Caco-2 (cell line): Measurements from ENCODE around the gene TENM4. TPM values are rescaled to one million over a fixed set of nuclear protein-coding genes. Genes with fewer than 3 reads are reported as not detected.

Experiments used
- BruUV-seq: library from RNA; stranded (reverse); fragments of 400-500 nt; replicated peaks from 2 replicates; lab custom pipeline; 2021; lab: Mats Ljungman, UMichigan
- CTCF ChIA-PET: fragments of 300-600 bp; sonication (Branson Sonifier 250); formaldehyde crosslinking; loops from one replicate; lab custom pipeline; 2022; ENCODE audit warnings: antibody characterized with exemption; lab: Charles Lee
- POLR2A ChIA-PET: fragments of 300-600 bp; sonication (Branson Sonifier 250); formaldehyde crosslinking; loops from one replicate; lab custom pipeline; 2022; ENCODE audit warnings: antibody characterized with exemption; lab: Charles Lee
- DNase-seq, 2 experiments: peaks; one replicate each; pipeline versions ENCODE4 v3.0.0 to v3.0.0-alpha.2; 2020 to 2022
- H3K27me3 ChIP-seq: replicated peaks from 2 replicates; pipeline ENCODE4 v1.6.0; 2011; ENCODE audit warnings: low read length; ENCODE audit not compliant: control insufficient read depth, insufficient read depth
- H3K36me3 ChIP-seq: 2 replicates; pipeline ENCODE4 v1.5.1; 2011; ENCODE audit warnings: low read length; ENCODE audit not compliant: control insufficient read depth, insufficient read depth
- H3K4me1 ChIP-seq: fragments of 250-450 bp; sonication (Bioruptor Pico); 2 replicates; pipeline ENCODE4 v1.5.1; 2020; ENCODE audit warnings: mild to moderate bottlenecking
- H3K4me3 ChIP-seq: 2 replicates; pipeline ENCODE4 v1.5.1; 2011; ENCODE audit warnings: low read depth, mild to moderate bottlenecking, control low read depth, low read length
- H3K9me3 ChIP-seq: fragments of 250-450 bp; sonication (Bioruptor Pico); 2 replicates; pipeline ENCODE4 v1.5.1; 2020; ENCODE audit warnings: mild to moderate bottlenecking, moderate library complexity
- H3K27ac Mint-ChIP-seq: one replicate; pipeline ENCODE4 v1.8.0; 2022; ENCODE audit warnings: mixed read lengths; ENCODE audit not compliant: unreplicated experiment
- H3K27me3 Mint-ChIP-seq: one replicate; pipeline ENCODE4 v1.8.0; 2022; ENCODE audit warnings: mixed read lengths; ENCODE audit not compliant: insufficient read depth, unreplicated experiment
- H3K36me3 Mint-ChIP-seq: one replicate; pipeline ENCODE4 v1.8.0; 2022; ENCODE audit warnings: mild to moderate bottlenecking, mixed read lengths; ENCODE audit not compliant: insufficient read depth, unreplicated experiment
- H3K4me1 Mint-ChIP-seq: one replicate; pipeline ENCODE4 v1.8.0; 2022; ENCODE audit warnings: low read depth, mixed read lengths; ENCODE audit not compliant: unreplicated experiment
- H3K4me3 Mint-ChIP-seq: one replicate; pipeline ENCODE4 v1.8.0; 2022; ENCODE audit warnings: mild to moderate bottlenecking, moderate library complexity, mixed read lengths; ENCODE audit not compliant: unreplicated experiment
- H3K9me3 Mint-ChIP-seq: one replicate; pipeline ENCODE4 v1.8.0; 2022; ENCODE audit warnings: mixed read lengths; ENCODE audit not compliant: unreplicated experiment
- intact Hi-C: fragments of 100-400 bp; cut with micrococcal nuclease; formaldehyde crosslinking; loops from one replicate; pipeline ENCODE4 v1.10.0; 2022; ENCODE audit not compliant: unreplicated experiment
- total RNA-seq: library from RNA; stranded (reverse); gene quantifications from 2 replicates; pipeline ENCODE4 v1.2.3, GENCODE V29; 2022
- TF ChIP-seq, protein P1 (sequence below), 2 experiments: fragments of 200-600 bp in 1 of 2; IDR thresholded peaks; 1 replicate in 1 of 2; 2 replicates in 1 of 2; pipeline versions ENCODE4 v1.5.1 to v1.8.0; 2011 to 2022; ENCODE audit warnings: antibody characterized with exemption in 1 of 2, control low read depth in 1 of 2, inconsistent platforms in 1 of 2, low read depth in 1 of 2, low read length in 1 of 2, mild to moderate bottlenecking in 1 of 2, moderate library complexity in 1 of 2; ENCODE audit not compliant: insufficient read depth in 1 of 2, severe bottlenecking in 1 of 2, unreplicated experiment in 1 of 2

The TENM4 gene
- total RNA-seq, 1 experiment from 2014 or later: 1.1 TPM

DNA sequence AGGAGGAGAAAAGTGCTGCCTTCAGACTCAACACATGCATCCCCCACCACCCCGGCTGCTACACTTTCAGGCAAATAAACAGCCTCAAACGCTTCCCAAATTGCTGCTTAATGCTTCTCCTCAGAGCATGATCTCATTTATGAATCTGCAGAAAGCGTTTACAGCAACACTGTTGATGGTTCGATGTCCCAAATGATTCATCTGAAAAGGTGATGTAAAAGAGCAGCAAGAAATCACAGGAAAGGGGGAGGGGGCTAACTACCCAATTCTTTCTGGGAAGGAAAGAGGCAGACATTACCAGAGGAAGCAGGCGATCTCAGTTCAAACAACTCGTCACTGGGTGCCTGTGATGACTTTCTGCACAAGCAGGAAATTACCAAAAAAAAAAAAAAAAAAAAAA lies 119.6 kb downstream of the TENM4 start:
- Histone ChIP-seq H3K4me3 (no peak overlapping the region), H3K4me1 (no peaks in the 10 kb centered on the region), H3K36me3 (no peaks in the 10 kb centered on the region), H3K9me3 (no peaks in the 10 kb centered on the region), H3K27me3 (0 out of 2 replicates have a peak, but pooled peaks cover 1% of the 10 kb centered on the region)
- BruUV-seq: no TSS peak
- Mint-ChIP-seq H3K27me3 (peaks cover 25% of the 10 kb centered on the region), H3K4me3 (no peak overlapping the region), H3K27ac (no peak overlapping the region), H3K9me3 (no peaks in the 10 kb centered on the region), H3K4me1 (no peaks in the 10 kb centered on the region), H3K36me3 (no peaks in the 10 kb centered on the region)
- intact Hi-C loops: no loop called here
- no peak for DNase-seq
- TF ChIP-seq, protein P1, sequence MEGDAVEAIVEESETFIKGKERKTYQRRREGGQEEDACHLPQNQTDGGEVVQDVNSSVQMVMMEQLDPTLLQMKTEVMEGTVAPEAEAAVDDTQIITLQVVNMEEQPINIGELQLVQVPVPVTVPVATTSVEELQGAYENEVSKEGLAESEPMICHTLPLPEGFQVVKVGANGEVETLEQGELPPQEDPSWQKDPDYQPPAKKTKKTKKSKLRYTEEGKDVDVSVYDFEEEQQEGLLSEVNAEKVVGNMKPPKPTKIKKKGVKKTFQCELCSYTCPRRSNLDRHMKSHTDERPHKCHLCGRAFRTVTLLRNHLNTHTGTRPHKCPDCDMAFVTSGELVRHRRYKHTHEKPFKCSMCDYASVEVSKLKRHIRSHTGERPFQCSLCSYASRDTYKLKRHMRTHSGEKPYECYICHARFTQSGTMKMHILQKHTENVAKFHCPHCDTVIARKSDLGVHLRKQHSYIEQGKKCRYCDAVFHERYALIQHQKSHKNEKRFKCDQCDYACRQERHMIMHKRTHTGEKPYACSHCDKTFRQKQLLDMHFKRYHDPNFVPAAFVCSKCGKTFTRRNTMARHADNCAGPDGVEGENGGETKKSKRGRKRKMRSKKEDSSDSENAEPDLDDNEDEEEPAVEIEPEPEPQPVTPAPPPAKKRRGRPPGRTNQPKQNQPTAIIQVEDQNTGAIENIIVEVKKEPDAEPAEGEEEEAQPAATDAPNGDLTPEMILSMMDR (IDR thresholded peaks at IDR 0.05; ENCODE audit: insufficient read depth in 1 of 2, low read depth in 1 of 2, low read length in 1 of 2, severe bottlenecking in 1 of 2, unreplicated experiment in 1 of 2): no peak
- ChIA-PET CTCF (no interaction called here), POLR2A (no interaction called here)

DNA sequence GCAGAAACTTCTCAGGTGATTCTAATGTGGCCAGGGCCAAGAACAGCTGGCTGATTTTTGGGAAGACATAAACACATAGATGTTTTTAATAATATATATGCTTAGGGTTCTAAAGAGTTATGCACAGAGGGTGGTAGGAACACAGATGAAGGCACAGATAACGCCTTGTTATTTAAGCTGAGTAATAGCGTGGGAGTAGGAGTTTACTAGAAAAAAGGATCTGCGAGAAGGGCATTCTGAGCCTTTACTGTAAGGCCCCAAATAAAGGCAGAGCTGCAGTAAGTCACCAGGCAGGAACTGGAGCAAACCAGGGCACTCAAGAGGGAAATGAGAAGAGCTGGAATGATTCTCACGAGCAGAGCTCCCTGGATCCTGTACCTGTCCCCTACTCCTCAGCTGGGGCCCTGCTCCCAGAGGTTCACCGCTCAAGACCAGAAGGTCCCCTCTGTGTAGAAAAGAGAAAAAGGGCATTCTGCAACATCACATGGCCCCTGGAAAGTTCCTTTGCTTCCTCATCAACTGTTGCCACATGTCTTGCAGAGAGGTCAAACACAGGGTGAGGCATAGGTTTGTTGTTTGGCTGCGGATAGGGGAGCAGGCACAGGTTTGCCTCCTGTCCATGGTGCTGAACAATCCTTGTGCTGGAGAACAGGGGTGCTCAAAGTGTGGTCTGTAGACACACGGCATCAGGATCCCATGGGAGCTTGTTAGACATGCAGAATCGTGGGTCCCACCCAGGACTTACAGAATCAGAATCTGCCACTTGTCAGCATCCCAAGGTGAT lies 125.7 kb downstream of the TENM4 start:
- no peaks in the 10 kb centered on the region for H3K36me3 ChIP-seq
- peak; percentile 53 to 62 for DNase-seq
- intact Hi-C loops: no loop called here
- H3K36me3 Mint-ChIP-seq: no peaks in the 10 kb centered on the region
- no peaks in the 10 kb centered on the region for H3K9me3 Mint-ChIP-seq
- no TSS peak for BruUV-seq
- no peaks in the 10 kb centered on the region for H3K4me1 Mint-ChIP-seq
- POLR2A ChIA-PET: no interaction called here
- H3K9me3 ChIP-seq: no peaks in the 10 kb centered on the region
- no peaks in the 10 kb centered on the region for H3K27me3 ChIP-seq
- TF ChIP-seq, protein P1 (IDR thresholded peaks at IDR 0.05; ENCODE audit: insufficient read depth in 1 of 2, low read depth in 1 of 2, low read length in 1 of 2, severe bottlenecking in 1 of 2, unreplicated experiment in 1 of 2): no peak
- H3K4me3 ChIP-seq: no peak overlapping the region
- CTCF ChIA-PET: no interaction called here
- peaks cover 35% of the 10 kb centered on the region for H3K27me3 Mint-ChIP-seq
- no peaks in the 10 kb centered on the region for H3K4me1 ChIP-seq
- H3K4me3 Mint-ChIP-seq: no peak overlapping the region
- no peak overlapping the region for H3K27ac Mint-ChIP-seq

DNA sequence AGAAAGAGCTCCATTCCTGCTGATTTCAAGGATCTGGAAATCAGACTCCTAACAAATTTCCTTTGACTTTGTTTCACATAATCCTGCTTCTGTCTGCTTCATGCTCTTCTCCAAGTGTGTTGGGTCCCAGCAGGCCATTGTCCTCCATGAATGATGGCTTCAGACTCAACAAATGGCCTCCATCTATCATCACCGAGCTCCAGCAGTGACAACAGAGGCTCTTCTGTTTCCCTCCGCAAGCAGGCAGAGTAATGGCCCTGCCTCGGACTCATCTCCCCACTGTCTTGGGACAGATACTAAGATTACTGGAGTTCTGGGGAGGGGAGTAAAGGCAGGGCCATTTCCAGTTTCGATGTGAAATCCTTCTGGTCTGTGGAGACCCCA lies 127.3 kb downstream of the TENM4 start:
- Histone ChIP-seq H3K4me3 (no peak overlapping the region), H3K4me1 (no peaks in the 10 kb centered on the region), H3K36me3 (no peaks in the 10 kb centered on the region), H3K9me3 (no peaks in the 10 kb centered on the region), H3K27me3 (no peaks in the 10 kb centered on the region)
- Mint-ChIP-seq H3K27ac (no peak overlapping the region), H3K27me3 (peaks cover 27% of the 10 kb centered on the region), H3K4me1 (peaks cover 7% of the 10 kb centered on the region), H3K9me3 (no peaks in the 10 kb centered on the region), H3K4me3 (no peak overlapping the region), H3K36me3 (no peaks in the 10 kb centered on the region)
- no TSS peak for BruUV-seq
- CTCF ChIA-PET: no interaction called here
- intact Hi-C loops: no loop called here
- no peak for DNase-seq
- TF ChIP-seq, protein P1 (IDR thresholded peaks at IDR 0.05; ENCODE audit: insufficient read depth in 1 of 2, low read depth in 1 of 2, low read length in 1 of 2, severe bottlenecking in 1 of 2, unreplicated experiment in 1 of 2): no peak
- POLR2A ChIA-PET: no interaction called here
